Naive thymus-derived CD4-positive, alpha-beta T cell (primary cell): ENCODE results near the gene GRK5. TPM values are rescaled to one million over a fixed set of nuclear protein-coding genes. Genes with fewer than 3 reads are reported as not detected.

Source experiments
- ATAC-seq: fragments of 150-1000 bp; cut with Tn5 transposase; 2 replicates; pipeline ENCODE4 v1.10.0; 2021; ENCODE audit warnings: mild to moderate bottlenecking, moderate library complexity
- CTCF ChIA-PET: fragments of 350-600 bp; sonication (Branson Sonifier 250); formaldehyde crosslinking; loops from one replicate; lab custom pipeline; 2021; ENCODE audit warnings: antibody characterized with exemption; lab: Charles Lee
- POLR2A ChIA-PET: fragments of 350-600 bp; sonication (Branson Sonifier 250); formaldehyde crosslinking; loops from one replicate; lab custom pipeline; 2021; ENCODE audit warnings: antibody characterized with exemption, inconsistent platforms; lab: Charles Lee
- DNase-seq, 9 donors: peaks; one replicate each; pipeline versions ENCODE4 v3.0.0 to v3.0.0-alpha.2; 2020 to 2022; ENCODE audit warnings: mixed read lengths in 1 of 9
- H3K27ac ChIP-seq: one replicate; pipeline ENCODE4 v1.7.0; 2013; ENCODE audit warnings: mild to moderate bottlenecking, low read depth, low read length, moderate library complexity
- H3K27me3 ChIP-seq, 2 donors: one replicate each; pipeline ENCODE4 v1.7.0; 2013; ENCODE audit warnings: low read length in 2 of 2, mild to moderate bottlenecking in 2 of 2, moderate library complexity in 2 of 2; ENCODE audit not compliant: control insufficient read depth in 2 of 2, insufficient read depth in 2 of 2
- H3K36me3 ChIP-seq, 3 experiments: 1 replicate in 2 of 3; 2 replicates in 1 of 3; pipeline ENCODE4 v1.7.0; 2013; ENCODE audit warnings: low read length in 3 of 3, mild to moderate bottlenecking in 3 of 3, moderate library complexity in 1 of 3; ENCODE audit not compliant: insufficient read depth in 3 of 3, control insufficient read depth in 2 of 3
- H3K4me1 ChIP-seq, 2 donors: one replicate each; pipeline ENCODE4 v1.7.0; 2013; ENCODE audit warnings: low read length in 2 of 2, mild to moderate bottlenecking in 2 of 2, moderate library complexity in 1 of 2; ENCODE audit not compliant: control insufficient read depth in 2 of 2, insufficient read depth in 2 of 2
- H3K4me3 ChIP-seq: 2 replicates; pipeline ENCODE4 v1.7.0; 2013; ENCODE audit warnings: mild to moderate bottlenecking, low read length
- H3K9me3 ChIP-seq, 3 experiments: 1 replicate in 2 of 3; 2 replicates in 1 of 3; pipeline ENCODE4 v1.7.0; 2013; ENCODE audit warnings: low read length in 3 of 3; ENCODE audit not compliant: control insufficient read depth in 2 of 3
- H3K27ac Mint-ChIP-seq, 9 donors: one replicate each; pipeline ENCODE4 v1.8.0; 2020 to 2022; ENCODE audit warnings: mixed read lengths in 9 of 9, mild to moderate bottlenecking in 8 of 9, moderate library complexity in 5 of 9, inconsistent platforms in 2 of 9
- H3K27me3 Mint-ChIP-seq, 5 donors: one replicate each; pipeline ENCODE4 v1.8.0; 2021 to 2022; ENCODE audit warnings: mixed read lengths in 5 of 5, mild to moderate bottlenecking in 1 of 5
- H3K36me3 Mint-ChIP-seq, 5 donors: one replicate each; pipeline ENCODE4 v1.8.0; 2020 to 2022; ENCODE audit warnings: mixed read lengths in 5 of 5, mild to moderate bottlenecking in 3 of 5, inconsistent platforms in 1 of 5
- H3K4me1 Mint-ChIP-seq, 7 donors: one replicate each; pipeline ENCODE4 v1.8.0; 2020 to 2022; ENCODE audit warnings: mixed read lengths in 7 of 7, mild to moderate bottlenecking in 3 of 7, inconsistent platforms in 1 of 7
- H3K4me3 Mint-ChIP-seq, 10 donors: one replicate each; pipeline ENCODE4 v1.8.0; 2020 to 2022; ENCODE audit warnings: mild to moderate bottlenecking in 10 of 10, mixed read lengths in 10 of 10, moderate library complexity in 6 of 10, inconsistent platforms in 2 of 10
- H3K9me3 Mint-ChIP-seq, 11 donors: one replicate each; pipeline ENCODE4 v1.8.0; 2020 to 2022; ENCODE audit warnings: mixed read lengths in 11 of 11, mild to moderate bottlenecking in 4 of 11, inconsistent platforms in 1 of 11, moderate library complexity in 1 of 11
- intact Hi-C, 2 donors: fragments of 100-400 bp; cut with micrococcal nuclease; formaldehyde crosslinking; loops; one replicate each; pipeline ENCODE4 v1.15.1; 2023
- polyA plus RNA-seq, 2 donors: library from polyadenylated mRNA; unstranded; fragments of 300-500 nt; fragmentation: Illumina TruSeq; gene quantifications; one replicate each; pipeline ENCODE4 v1.2.3, GENCODE V29; 2021
- total RNA-seq, 6 experiments: library from RNA in 5 of 6; stranded (reverse) in 5 of 6; gene quantifications; 1 replicate in 5 of 6; 2 replicates in 1 of 6; pipeline ENCODE4 v1.2.3 and lab custom pipeline; 2021 to 2026

GRK5 gene
- total and polyA plus RNA-seq, 7 experiments from 2014 or later, result 16.4 to 45.2 (median 30.3) TPM

DNA sequence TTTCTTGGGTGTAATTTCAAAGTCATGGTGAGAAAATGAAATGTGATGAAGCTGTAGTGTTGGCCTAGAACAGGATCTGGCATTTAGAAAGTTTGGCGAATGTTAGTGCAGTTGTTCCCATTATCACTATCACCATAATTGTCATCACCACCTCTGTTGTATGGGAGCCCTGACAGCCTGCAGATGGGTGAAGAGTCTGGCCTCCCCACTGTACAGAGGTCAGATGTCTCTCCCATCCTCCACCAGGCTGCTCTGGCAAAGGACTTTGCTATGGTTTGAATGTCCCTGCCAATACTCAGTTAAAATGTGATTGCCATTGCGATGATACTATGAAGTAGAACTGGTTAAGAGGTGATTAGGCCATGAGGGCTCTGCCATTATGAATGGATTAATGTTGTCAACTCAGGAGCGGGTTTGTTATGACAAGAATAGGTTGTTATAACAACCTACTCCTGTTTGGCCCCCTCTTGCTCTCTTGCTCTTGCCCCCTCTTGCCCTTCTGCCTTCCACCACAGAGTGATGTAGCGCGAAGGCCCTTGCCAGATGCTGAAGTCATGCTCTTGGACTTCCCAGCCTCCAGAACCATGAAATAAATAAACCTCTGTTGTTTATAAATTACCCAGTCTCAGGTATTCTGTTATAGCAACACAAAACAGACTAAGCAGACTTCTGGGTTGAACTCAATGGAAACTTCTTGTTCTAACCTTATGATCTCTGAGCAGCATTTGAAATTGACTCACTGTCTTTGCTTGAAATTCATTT lies 90.0 kb downstream of the GRK5 start:
- Mint-ChIP-seq H3K9me3 (peaks cover 0 to 17% (median 6%) of the 10 kb centered on the region in 11 donors), H3K4me3 (no peak overlapping the region), H3K36me3 (peaks cover 6 to 40% (median 22%) of the 10 kb centered on the region in 5 donors), H3K4me1 (peaks cover 38 to 70% (median 65%) of the 10 kb centered on the region in 7 donors), H3K27ac (peak overlapping the region in 8 of 9 donors; percentile 29 to 91 (median 52)), H3K27me3 (no peaks in the 10 kb centered on the region)
- no peak for DNase-seq
- Histone ChIP-seq H3K36me3 (peaks cover 0 to 3% (median 0%) of the 10 kb centered on the region in 3 experiments), H3K4me3 (no peak overlapping the region), H3K27me3 (no peaks in the 10 kb centered on the region), H3K27ac (no peak overlapping the region), H3K9me3 (peaks cover 0 to 11% (median 0%) of the 10 kb centered on the region in 3 experiments), H3K4me1 (peaks cover 39 to 49% of the 10 kb centered on the region in 2 donors)
- intact Hi-C loops, result no loop called here
- POLR2A ChIA-PET, result interaction anchor here (0.8 to 1.1 kb wide), 5 partner anchors 8 to 89 kb away, joined by 3 to 5 read pairs (median 3); no protein-coding TSS in a partner anchor
- CTCF ChIA-PET, result no interaction called here
- ATAC-seq, result no peak

GRCh38 chr10:119298810-119299209 lies 91.4 kb downstream of the GRK5 start:
- H3K4me3 Mint-ChIP-seq, result peak overlapping the region in 1 of 10 donors; percentile 62

GRCh38 chr10:119299531-119299930 lies 92.2 kb downstream of the GRK5 start:
- Histone ChIP-seq H3K9me3 (peaks cover 0 to 11% (median 0%) of the 10 kb centered on the region in 3 experiments), H3K4me3 (no peak overlapping the region), H3K36me3 (peaks cover 0 to 3% (median 0%) of the 10 kb centered on the region in 3 experiments), H3K27me3 (no peaks in the 10 kb centered on the region), H3K4me1 (peaks cover 38 to 46% of the 10 kb centered on the region in 2 donors), H3K27ac (no peak overlapping the region)
- ChIA-PET CTCF (interaction anchor here (1.1 kb wide), 1 partner anchor 93 kb away, joined by 3 read pairs; no protein-coding TSS in a partner anchor), POLR2A (no interaction called here)
- Mint-ChIP-seq H3K4me3 (peak overlapping the region in 6 of 10 donors; percentile 23 to 93 (median 54)), H3K4me1 (peaks cover 37 to 72% (median 67%) of the 10 kb centered on the region in 7 donors), H3K9me3 (peaks cover 0 to 17% (median 6%) of the 10 kb centered on the region in 11 donors), H3K36me3 (peaks cover 6 to 37% (median 22%) of the 10 kb centered on the region in 5 donors), H3K27ac (peak overlapping the region; percentile 89 to 99 (median 97)), H3K27me3 (no peaks in the 10 kb centered on the region)
- intact Hi-C loops, result no loop called here
- ATAC-seq (peak; percentile 27), DNase-seq (no peak)

More at GRCh38 chr10:119298810-119299209, 91.4 kb downstream of the GRK5 start:
- H3K36me3 Mint-ChIP-seq, result peaks cover 6 to 37% (median 22%) of the 10 kb centered on the region in 5 donors
- H3K4me1 Mint-ChIP-seq, result peaks cover 35 to 69% (median 65%) of the 10 kb centered on the region in 7 donors
- no peaks in the 10 kb centered on the region for H3K27me3 Mint-ChIP-seq
- peak overlapping the region; percentile 16 for H3K27ac ChIP-seq
- no peak for DNase-seq
- H3K27me3 ChIP-seq, result no peaks in the 10 kb centered on the region
- peaks cover 0 to 11% (median 0%) of the 10 kb centered on the region in 3 experiments for H3K9me3 ChIP-seq
- POLR2A ChIA-PET, result interaction anchor here (0.5 to 1.0 kb wide), 2 partner anchors 88 to 91 kb away, joined by 3 to 5 read pairs; no protein-coding TSS in a partner anchor
- H3K27ac Mint-ChIP-seq, result peak overlapping the region in 8 of 9 donors; percentile 32 to 94 (median 78)
- H3K4me3 ChIP-seq, result no peak overlapping the region
- intact Hi-C loops, result no loop called here
- H3K36me3 ChIP-seq, result peaks cover 0 to 3% (median 0%) of the 10 kb centered on the region in 3 experiments
- no peak for ATAC-seq
- H3K9me3 Mint-ChIP-seq, result peaks cover 0 to 17% (median 6%) of the 10 kb centered on the region in 11 donors
- CTCF ChIA-PET, result interaction anchor here (0.8 to 1.1 kb wide), 2 partner anchors 92 to 93 kb away, joined by 3 read pairs; partner anchors contain the start of gene GRK5
- H3K4me1 ChIP-seq, result peaks cover 36 to 48% of the 10 kb centered on the region in 2 donors

DNA sequence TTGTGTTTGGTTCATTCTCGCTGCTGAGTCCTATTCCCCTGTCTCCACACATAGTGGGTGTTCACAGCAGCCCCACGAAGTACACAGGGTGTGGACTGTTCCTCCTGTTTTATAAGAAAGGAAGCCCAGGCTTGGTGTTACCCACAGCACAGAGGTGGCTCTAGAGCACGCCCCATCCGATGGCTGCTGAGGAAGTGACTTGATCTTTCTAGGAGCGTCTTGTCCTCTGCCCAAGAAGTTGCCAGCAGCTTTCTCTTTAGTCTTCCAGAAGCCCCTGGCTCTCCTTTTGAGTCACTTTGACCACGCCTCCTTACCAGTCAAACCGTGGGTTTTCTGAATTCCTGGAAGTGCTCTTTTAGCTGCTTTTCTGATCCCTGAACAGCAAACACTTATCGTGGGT lies 94.0 kb downstream of the GRK5 start:
- Histone ChIP-seq H3K27ac (peak overlapping the region; percentile 80), H3K27me3 (no peaks in the 10 kb centered on the region), H3K9me3 (peaks cover 0 to 11% (median 0%) of the 10 kb centered on the region in 3 experiments), H3K4me3 (peak overlapping the region; percentile 34), H3K4me1 (peaks cover 53 to 61% of the 10 kb centered on the region in 2 donors), H3K36me3 (peaks cover 0 to 3% (median 0%) of the 10 kb centered on the region in 3 experiments)
- H3K9me3 Mint-ChIP-seq, result peaks cover 0 to 11% (median 3%) of the 10 kb centered on the region in 11 donors
- ChIA-PET POLR2A (interaction anchor here (1.2 to 2.1 kb wide), 6 partner anchors 8 to 240 kb away, joined by 3 to 10 read pairs (median 6); partner anchors contain the start of genes GRK5 and RGS10), CTCF (interaction anchor here (1.0 to 2.1 kb wide), 2 partner anchors 15 to 94 kb away, joined by 4 to 9 read pairs; partner anchors contain the start of gene GRK5)
- no peaks in the 10 kb centered on the region for H3K27me3 Mint-ChIP-seq
- intact Hi-C loops, result loop anchor here (1.0 to 10.0 kb wide), 6 partner anchors 8 to 573 kb away; partner anchors contain the start of genes EIF3A (in 1 of the 2) and MCMBP (in 1 of the 2)
- H3K27ac Mint-ChIP-seq, result peak overlapping the region; percentile 89 to 99 (median 97)
- peak; percentile 81 for ATAC-seq
- peak; percentile 26 to 73 (median 63) for DNase-seq
- H3K4me1 Mint-ChIP-seq, result peaks cover 53 to 90% (median 80%) of the 10 kb centered on the region in 7 donors
- peaks cover 6 to 27% (median 14%) of the 10 kb centered on the region in 5 donors for H3K36me3 Mint-ChIP-seq
- H3K4me3 Mint-ChIP-seq, result peak overlapping the region; percentile 71 to 93 (median 79)

- Mint-ChIP-seq H3K9me3 (peaks cover 0 to 9% (median 3%) of the 10 kb centered on the region in 11 donors), H3K4me1 (peaks cover 61 to 98% (median 87%) of the 10 kb centered on the region in 7 donors), H3K27me3 (no peaks in the 10 kb centered on the region), H3K27ac (peak overlapping the region; percentile 89 to 99 (median 97)), H3K36me3 (peaks cover 6 to 21% (median 9%) of the 10 kb centered on the region in 5 donors), H3K4me3 (peak overlapping the region in 8 of 10 donors; percentile 45 to 93 (median 76))
- peak overlapping the region; percentile 34 for H3K4me3 ChIP-seq
- ChIA-PET POLR2A (interaction anchor here (0.6 to 2.1 kb wide), 7 partner anchors 9 to 240 kb away, joined by 3 to 10 read pairs (median 6); partner anchors contain the start of genes GRK5 and RGS10), CTCF (interaction anchor here (1.0 to 2.1 kb wide), 3 partner anchors 13 to 95 kb away, joined by 3 to 9 read pairs (median 4); partner anchors contain the start of gene GRK5)
- H3K9me3 ChIP-seq, result peaks cover 0 to 8% (median 0%) of the 10 kb centered on the region in 3 experiments
- ATAC-seq, result no peak
- peaks cover 0 to 3% (median 0%) of the 10 kb centered on the region in 3 experiments for H3K36me3 ChIP-seq
- H3K27me3 ChIP-seq, result no peaks in the 10 kb centered on the region
- intact Hi-C loops, result loop anchor here (10.0 kb wide), 2 partner anchors 217 to 573 kb away; partner anchors contain the start of genes EIF3A (in 1 of the 2) and MCMBP (in 1 of the 2)
- H3K4me1 ChIP-seq, result peaks cover 59 to 67% of the 10 kb centered on the region in 2 donors
- peak overlapping the region; percentile 80 for H3K27ac ChIP-seq
- no peak for DNase-seq
Measured at GRCh38 chr10:119302172-119302571, 94.8 kb downstream of the GRK5 start.
